Right lung (tissue), 5 donors: ENCODE measurements around the gene DCC. TPM values are rescaled to one million over a fixed set of nuclear protein-coding genes. Genes with fewer than 3 reads are reported as not detected.
"Not testable (repeated sequence)": the region's sequence is repeated elsewhere in the genome, so short reads cannot be mapped to it uniquely, and the experiment has no call there.

ENCODE experiments used
- DNase-seq, 2 donors: peaks; one replicate each; pipeline ENCODE4 v3.0.0-alpha.2; 2013
- polyA plus RNA-seq, 5 donors: library from polyadenylated mRNA; unstranded; fragments of 120-200 nt; gene quantifications; one replicate each; pipeline versions ENCODE4 v1.2.1 to v1.2.3, GENCODE V29; 2013; ENCODE audit warnings: inconsistent platforms in 1 of 5, low replicate concordance in 1 of 5; ENCODE audit not compliant: insufficient read length in 5 of 5, insufficient read depth in 1 of 5

Gene DCC
- polyA plus RNA-seq, 5 donors, result 0.92 to 4.5 (median 2.5) TPM

GRCh38 chr18:53382870-53383269 lies 1042.9 kb downstream of the DCC start:
- DNase-seq, result no peak

GRCh38 chr18:53385889-53386288 lies 1045.9 kb downstream of the DCC start:
- no peak for DNase-seq

- DNase-seq, result no peak
Measured at GRCh38 chr18:53387581-53387980, 1047.6 kb downstream of the DCC start.

GRCh38 chr18:53402670-53403069 lies 1062.7 kb downstream of the DCC start:
- DNase-seq, result no peak

- DNase-seq, result no peak
Measured at GRCh38 chr18:53408271-53408670, 1068.3 kb downstream of the DCC start.

- DNase-seq, result no peak
Measured at GRCh38 chr18:53411511-53411910, 1071.5 kb downstream of the DCC start.

GRCh38 chr18:53417003-53417402 lies 1077.0 kb downstream of the DCC start:
- no peak for DNase-seq

GRCh38 chr18:53421869-53422268 lies 1081.9 kb downstream of the DCC start:
- DNase-seq, result no peak

- peak; percentile 14 to 19 for DNase-seq
Measured at GRCh38 chr18:53422896-53423295, 1082.9 kb downstream of the DCC start.

GRCh38 chr18:53426666-53427184 lies 1086.7 kb downstream of the DCC start:
- DNase-seq, result no peak

- DNase-seq, result no peak
Measured at GRCh38 chr18:53441761-53442414, 1101.9 kb downstream of the DCC start.

GRCh38 chr18:53442415-53442783 lies 1102.4 kb downstream of the DCC start:
- no peak for DNase-seq

- DNase-seq, result no peak
Measured at GRCh38 chr18:53443336-53443735, 1103.3 kb downstream of the DCC start.

- DNase-seq, result no peak
Measured at GRCh38 chr18:53443831-53444230, 1103.8 kb downstream of the DCC start.

GRCh38 chr18:53451902-53452301 lies 1111.9 kb downstream of the DCC start:
- no peak for DNase-seq

- DNase-seq, result no peak
Measured at GRCh38 chr18:53457068-53457467, 1117.1 kb downstream of the DCC start.

- no peak for DNase-seq
Measured at GRCh38 chr18:53458268-53458667, 1118.3 kb downstream of the DCC start.

- peak in 1 of 2 donors; percentile 6 for DNase-seq
Measured at GRCh38 chr18:53458944-53459580, 1119.1 kb downstream of the DCC start.

- no peak for DNase-seq
Measured at GRCh38 chr18:53467756-53468155, 1127.8 kb downstream of the DCC start.

GRCh38 chr18:53468173-53468572 lies 1128.2 kb downstream of the DCC start:
- DNase-seq, result not testable (repeated sequence)

- DNase-seq, result no peak
Measured at GRCh38 chr18:53472546-53472945, 1132.5 kb downstream of the DCC start.

GRCh38 chr18:53478155-53478554 lies 1138.2 kb downstream of the DCC start:
- no peak for DNase-seq

GRCh38 chr18:53486296-53486695 lies 1146.3 kb downstream of the DCC start:
- no peak for DNase-seq

- DNase-seq, result no peak
Measured at GRCh38 chr18:53489266-53489665, 1149.3 kb downstream of the DCC start.
